GM18907 (cell line): ENCODE results near the gene OR8B12.

Experiments
- ATAC-seq: cut with Tn5 transposase; IDR thresholded peaks from one replicate; pipeline ENCODE4 v1.9.1; 2021; ENCODE audit warnings: mild to moderate bottlenecking, moderate library complexity; ENCODE audit not compliant: unreplicated experiment

Gene OR8B12, protein sequence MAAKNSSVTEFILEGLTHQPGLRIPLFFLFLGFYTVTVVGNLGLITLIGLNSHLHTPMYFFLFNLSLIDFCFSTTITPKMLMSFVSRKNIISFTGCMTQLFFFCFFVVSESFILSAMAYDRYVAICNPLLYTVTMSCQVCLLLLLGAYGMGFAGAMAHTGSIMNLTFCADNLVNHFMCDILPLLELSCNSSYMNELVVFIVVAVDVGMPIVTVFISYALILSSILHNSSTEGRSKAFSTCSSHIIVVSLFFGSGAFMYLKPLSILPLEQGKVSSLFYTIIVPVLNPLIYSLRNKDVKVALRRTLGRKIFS

DNA sequence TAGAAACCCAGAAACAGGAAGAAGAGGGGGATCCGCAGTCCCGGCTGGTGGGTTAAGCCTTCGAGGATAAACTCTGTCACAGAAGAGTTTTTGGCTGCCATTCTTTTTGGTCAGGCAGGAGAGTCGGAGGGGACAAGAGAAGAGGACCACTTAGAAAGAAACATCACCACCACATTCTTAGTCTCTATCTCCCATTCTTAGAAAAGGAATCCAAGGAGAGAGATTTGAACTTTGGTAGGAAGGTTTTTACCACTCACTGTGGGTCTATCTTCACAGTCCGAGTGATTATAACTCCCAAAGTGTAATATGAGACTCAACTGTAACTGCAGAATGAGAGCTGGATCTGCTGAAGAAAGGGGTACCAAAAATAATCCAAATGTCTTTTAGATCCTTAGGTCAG lies at the start of gene OR8B12:
Gene OR8B12 (minus strand): TSS at position 101 of the 400 bp plus-strand sequence. CDS start 0 bp downstream, at position 101.
- no peak for ATAC-seq

DNA sequence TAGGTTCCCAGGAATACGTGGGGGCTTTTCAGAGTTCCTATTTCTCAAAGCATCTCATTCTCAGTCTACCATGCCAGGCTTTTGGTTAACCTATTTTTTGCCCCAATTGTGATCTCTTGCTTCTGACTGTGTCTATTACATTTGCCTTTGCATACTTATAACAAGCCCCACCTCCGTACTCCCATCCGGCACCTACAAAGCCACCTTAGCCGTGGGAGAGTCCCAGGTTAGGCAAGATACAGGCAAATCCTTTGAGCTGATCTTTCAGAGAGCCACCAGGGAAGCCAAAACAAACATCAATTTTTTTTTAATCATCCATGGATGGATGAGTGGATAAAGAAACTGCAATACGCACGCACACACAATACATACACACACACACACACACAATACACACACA lies 49.2 kb upstream of the OR8B12 start:
- ATAC-seq, result no peak

DNA sequence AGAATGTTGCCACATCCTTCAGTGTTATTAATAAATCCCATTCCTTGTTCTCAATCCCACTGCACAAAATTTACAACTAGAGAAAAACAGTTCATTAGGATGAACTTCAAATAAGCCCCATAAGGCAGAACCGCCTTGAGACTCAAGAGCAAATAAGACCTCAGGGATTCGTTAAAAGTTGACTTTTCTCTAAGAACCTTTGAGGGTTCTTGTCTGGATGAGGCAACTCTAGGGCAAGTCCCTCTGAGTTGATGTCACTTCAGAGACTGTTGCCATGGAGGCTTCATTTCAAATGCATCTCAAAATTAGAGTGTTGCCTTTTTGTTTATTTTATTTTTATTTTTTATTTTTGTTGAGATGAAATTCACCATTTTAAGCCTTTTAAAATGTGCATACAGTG lies 48.0 kb upstream of the OR8B12 start:
- ATAC-seq, result no peak

DNA sequence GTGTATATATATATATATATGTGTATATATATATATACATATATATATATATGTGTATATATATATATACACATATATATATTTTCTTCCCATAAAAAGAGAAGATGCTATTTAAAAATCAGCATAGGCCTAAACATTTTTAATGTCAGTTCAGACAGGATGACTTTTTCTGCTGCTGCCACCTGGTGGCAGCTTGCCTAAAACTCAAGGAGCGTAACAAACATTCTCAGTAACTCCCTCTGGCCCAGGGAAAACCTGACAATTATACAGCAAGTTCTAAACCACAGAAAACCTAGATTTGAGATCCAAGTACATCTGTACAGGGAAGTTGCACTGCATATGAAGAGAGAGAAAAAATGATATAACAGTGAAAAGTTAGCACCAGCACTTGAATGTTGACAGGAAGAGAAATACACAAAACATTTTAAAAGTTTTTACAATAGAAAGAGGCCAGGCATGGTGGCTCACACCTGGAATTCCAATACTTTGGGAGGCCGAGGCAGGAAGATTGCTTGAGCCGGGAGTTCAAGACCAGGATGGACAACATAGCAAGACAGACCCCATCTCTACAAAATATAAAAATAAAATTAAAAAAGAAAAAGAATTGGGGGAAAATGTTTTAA lies 42.9 kb upstream of the OR8B12 start:
- no peak for ATAC-seq

DNA sequence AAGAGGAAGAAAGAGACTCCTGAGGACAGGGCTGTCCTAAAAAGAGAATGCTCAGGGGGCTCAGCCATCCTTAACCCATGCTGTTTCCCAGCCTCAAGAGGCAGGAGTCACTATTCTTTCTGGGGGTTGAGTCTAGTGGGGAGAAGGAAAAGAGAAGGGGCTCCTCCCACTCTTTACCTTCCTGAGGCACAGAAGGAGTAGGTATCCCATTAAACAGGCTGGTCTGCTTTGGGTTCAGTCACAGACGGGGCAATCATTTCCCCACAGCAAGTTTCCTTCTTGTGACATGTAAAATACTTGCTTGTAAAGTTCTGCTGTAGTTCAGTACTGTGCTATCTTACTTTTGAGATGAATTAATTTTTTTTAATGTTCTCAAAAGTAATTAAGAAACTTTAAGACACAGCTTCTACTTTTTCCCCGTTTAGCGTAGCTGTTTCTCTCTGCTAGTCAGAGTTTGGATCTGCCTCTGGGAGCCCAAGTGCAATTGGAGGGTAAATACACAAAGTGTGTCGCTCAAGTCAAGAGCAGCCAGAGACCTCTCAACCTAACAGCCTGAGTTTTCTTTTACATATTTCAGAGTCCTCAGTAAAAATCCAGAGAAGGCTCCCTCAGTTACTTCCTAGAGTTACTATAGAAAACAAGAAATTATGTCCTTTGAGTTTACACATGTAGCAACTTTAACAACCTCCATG lies 41.4 kb upstream of the OR8B12 start:
- no peak for ATAC-seq

DNA sequence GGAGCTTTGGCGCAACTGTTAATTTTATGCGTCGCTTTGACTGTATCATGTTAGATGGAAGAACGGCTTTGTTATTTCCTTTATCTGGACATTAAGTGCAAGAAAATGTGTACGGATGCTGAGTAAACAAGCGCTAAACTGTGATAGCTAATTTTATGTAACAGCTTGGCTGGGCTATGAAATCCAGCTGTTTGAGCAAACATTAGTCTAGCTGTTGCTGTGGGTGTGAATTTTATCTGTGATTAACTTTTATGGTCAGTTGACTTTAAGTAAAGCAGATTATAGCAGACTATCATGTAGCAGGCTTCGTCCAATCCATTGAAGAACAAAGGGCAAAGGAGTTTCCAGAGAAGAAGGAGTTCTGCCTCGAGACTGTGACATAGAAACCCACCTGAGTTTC lies 40.3 kb upstream of the OR8B12 start:
- ATAC-seq, result no peak

DNA sequence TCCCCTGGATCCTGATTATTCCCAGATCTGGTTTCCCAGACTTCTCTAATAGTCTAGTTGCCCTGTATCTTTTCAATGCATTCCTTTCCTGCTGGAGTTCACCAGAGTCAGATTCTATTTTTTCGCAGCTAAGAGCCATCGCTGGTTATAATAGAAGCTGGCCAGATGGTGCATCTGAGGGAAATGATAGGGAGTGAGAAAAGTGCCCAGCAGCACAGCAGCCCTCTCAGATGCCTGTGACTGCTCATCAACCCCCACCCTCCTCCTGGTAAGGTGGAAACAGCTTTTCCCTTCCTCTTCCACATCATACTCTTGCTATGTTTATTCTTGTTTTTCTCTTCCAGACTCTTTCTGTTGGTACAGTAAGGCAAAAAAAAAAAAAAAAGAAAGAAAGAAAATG lies 39.1 kb upstream of the OR8B12 start:
- ATAC-seq, result no peak

DNA sequence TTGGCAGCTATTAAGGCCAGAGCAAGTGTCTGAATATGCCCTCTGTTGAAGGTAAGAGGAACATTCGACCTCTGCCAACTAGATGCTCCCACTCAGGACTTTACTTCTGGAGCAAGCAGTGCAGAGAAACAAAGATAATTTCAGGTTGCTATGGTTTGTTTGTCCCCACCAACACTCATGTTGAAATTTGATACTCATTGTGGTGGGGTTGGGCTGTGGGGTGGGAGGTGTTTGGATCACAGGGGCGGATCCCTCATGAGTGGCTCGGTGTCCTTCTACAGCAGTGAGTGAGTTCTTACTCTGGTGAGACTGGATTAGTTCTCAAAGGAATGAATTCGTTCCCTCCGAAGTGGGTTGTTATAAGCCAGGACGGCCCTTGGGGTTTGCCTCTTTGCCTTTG lies 38.4 kb upstream of the OR8B12 start:
- ATAC-seq, result no peak

DNA sequence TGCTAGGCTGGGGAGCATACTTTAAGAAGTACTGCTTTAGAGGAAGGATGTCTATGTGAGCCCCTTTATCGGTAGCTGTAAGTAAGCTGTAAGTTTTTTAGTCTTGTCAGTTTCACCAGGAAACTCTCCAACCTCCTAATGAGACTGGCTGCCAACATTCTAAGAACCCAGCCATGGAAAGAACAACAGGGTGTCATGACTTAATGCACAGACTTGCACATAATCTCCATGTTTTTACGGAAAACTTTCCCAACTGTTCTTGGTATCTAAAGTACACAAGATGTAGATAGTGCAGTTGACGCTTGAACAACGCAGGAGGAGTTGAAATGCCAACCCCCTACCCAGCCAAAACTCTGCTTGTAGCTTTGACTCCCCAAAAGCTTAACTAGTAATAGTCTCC lies 35.3 kb upstream of the OR8B12 start:
- no peak for ATAC-seq

DNA sequence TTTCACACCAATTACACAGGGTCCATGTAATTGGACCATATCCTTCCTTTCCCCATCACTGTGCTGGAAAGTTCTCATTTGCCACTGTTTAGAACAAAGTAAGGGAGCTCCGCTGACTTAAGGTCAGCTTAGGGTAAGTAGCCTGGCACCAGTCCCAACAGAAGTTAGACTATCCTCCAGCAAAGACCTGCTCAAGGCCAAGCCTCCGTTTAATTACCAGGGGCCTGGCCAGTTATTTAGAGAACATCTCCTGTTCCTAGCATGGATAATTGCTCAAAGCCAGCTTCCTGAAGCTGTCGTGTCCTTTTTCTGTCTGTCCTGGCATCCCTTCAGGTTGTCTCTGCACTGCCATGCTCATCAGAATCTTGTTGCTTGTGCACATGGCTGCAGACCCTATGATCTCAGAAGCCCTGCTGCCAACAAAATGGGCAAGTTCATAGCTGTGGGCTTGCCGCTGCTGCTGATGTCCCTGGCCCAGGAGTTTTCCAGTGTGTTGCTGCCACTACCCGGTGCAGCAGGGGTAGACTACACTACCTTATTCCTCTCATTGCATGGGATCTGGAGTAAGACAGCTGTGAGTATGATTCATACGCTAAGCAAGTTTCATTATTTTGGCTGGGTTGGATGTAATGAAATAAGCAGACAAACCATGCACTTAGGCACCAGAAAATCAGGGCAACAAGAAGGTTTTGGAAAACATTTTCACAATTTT lies 34.4 kb upstream of the OR8B12 start:
- ATAC-seq, result no peak

DNA sequence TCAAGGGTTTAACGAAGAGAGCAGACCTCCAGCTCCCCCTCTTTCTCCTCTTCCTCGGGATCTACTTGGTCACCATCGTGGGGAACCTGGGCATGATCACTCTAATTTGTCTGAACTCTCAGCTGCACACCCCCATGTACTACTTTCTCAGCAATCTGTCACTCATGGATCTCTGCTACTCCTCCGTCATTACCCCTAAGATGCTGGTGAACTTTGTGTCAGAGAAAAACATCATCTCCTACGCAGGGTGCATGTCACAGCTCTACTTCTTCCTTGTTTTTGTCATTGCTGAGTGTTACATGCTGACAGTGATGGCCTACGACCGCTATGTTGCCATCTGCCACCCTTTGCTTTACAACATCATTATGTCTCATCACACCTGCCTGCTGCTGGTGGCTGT lies 26.7 kb upstream of the OR8B12 start:
- ATAC-seq, result no peak

DNA sequence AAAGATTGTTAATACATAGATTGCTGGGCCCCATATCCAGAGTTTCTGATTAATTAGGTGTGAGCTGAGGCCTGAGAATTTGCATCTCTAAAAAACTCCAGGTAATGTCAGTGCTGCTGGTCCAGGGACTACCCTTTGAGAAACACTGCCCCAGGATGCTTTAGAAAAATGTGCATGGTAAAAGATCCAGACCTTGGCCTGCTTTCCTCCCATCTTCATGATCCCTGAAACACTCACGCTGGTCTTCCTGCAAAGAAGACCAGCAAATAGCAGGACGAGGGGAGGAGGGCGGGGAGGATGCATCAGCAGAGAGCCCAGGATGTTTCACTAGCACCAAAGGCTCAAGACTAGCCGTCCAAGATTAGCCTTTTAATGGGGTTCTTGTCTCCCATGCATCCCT lies 26.2 kb upstream of the OR8B12 start, which contains the start of gene OR8A1:
Gene OR8A1 (plus strand): TSS at position 301 of the 400 bp plus-strand sequence. CDS start 123 bp downstream, outside the sequence.
- ATAC-seq, result no peak

DNA sequence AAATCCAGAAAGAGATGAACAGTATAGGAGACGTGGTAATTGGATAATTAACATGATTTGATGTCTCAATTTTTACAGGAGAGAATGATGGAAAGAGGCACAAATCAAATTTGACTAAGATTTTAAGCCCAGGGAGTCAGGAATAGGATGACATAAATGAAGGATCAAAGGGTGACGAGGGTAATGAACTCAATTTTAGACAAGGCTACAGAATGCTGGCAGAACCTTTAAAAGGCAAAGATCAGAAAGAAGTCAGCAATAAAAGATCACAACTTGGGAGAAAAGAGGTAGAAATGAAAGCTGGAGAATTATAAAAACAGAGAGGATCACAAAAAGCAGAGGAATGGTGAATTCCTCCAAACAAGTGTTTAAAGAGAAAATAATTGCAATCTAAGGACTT lies 13.4 kb upstream of the OR8B12 start:
- no peak for ATAC-seq

DNA sequence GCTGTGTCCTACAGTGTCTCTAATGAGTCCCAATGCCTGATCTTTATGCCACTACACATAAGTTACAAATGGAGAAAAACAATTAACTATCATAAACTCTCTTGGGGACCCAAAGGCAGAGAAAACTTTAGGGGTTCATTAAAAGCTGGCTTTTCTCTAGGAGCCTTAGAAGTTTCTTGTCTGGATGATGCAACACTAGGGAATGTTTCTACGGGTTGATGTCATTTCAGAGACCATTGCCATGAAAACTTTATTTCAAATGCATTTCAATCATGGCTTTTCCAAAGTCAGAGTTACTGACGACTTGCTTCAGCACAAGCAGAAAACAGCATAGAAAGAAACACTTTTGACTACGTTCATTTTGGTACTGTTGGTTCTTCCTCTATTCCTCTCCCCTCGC lies 8.5 kb upstream of the OR8B12 start:
- no peak for ATAC-seq

DNA sequence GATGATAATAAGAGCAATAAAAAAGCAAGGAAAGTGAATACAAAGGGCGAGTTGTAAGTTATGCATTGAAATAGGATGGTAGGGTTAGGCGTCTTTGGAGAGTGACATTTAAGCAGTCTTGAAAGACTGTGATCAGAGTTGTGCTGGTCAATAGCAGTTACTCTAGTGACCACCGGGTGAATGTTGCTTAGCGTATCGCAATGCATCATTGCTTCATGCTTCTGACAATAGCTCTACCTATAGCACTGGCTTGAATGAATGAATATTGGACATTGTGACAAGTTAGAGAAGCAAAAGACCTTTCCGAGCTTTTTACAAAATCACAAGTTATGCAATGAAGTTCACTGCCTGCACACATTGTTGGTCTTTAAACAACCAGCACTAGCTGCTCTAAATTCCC lies 7.7 kb upstream of the OR8B12 start:
- no peak for ATAC-seq

DNA sequence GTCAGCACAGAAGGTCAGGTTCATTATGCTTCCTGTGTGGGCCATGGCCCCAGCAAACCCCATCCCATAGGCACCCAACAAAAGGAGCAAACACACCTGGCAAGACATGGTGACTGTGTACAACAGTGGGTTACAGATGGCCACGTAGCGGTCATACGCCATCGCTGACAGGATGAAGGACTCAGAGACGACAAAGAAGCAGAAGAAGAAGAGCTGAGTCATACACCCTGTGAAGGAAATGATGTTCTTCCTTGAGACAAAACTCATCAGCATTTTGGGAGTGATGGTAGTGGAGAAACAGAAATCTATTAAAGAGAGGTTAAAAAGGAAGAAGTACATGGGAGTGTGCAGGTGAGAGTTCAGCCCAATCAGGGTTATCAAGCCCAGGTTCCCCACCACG lies 309 bp downstream of the OR8B12 start:
- no peak for ATAC-seq

DNA sequence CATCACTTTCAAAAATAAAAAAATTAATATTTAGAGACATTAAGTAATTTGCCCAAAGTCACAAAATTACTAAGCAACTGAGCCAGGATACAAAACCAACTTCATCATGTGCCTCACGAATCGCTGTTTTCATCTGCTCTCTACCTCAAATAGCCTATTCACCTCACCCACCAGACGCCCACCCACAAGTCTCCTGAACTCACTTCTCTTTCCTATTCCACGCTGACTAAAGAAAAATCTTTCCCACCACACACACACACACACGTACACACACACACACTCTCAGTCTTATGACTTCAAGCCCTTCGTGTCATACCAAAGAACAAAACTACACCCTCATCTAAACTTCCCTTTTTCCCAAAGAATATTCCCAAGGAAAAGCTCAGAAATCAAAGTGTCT lies 2.2 kb downstream of the OR8B12 start:
- no peak for ATAC-seq

DNA sequence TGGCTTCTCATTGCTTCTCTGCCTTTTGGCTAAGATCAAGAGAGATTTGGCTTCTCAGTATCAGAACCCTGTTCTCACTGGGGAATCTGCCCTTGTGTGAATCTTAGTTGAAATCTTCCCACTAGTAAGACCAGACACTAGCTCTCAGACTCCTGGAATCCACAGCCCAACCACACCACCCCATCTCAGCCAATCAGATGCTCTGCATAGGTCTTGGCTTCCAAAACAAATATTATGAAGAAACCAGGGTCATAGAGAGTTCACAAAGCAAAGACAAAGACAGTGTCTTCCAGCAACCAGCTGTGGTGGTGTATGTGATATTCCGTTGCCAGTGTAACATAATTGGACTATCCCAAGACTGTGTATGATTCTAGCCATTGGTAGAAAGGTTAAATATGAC lies 5.4 kb downstream of the OR8B12 start:
- ATAC-seq, result no peak

DNA sequence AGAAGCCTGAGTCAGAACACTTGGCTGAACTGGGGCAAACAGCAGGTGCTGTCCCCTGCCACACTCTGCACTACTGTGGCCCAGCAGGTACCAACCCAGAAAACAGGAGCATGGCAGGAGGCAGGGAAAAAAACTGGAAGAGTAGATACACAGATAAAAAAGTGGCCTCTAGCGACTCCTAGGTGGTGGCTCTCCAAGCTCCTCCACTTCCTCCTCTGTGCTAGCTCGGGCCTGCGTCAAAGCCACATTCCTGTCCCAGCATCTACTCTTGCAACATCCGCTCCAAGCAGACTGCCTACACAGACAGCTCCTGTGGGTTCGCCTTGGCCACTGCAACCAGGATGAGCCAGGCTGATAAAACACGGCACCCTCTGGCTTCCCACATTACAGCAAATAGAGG lies 6.9 kb downstream of the OR8B12 start:
- no peak for ATAC-seq

DNA sequence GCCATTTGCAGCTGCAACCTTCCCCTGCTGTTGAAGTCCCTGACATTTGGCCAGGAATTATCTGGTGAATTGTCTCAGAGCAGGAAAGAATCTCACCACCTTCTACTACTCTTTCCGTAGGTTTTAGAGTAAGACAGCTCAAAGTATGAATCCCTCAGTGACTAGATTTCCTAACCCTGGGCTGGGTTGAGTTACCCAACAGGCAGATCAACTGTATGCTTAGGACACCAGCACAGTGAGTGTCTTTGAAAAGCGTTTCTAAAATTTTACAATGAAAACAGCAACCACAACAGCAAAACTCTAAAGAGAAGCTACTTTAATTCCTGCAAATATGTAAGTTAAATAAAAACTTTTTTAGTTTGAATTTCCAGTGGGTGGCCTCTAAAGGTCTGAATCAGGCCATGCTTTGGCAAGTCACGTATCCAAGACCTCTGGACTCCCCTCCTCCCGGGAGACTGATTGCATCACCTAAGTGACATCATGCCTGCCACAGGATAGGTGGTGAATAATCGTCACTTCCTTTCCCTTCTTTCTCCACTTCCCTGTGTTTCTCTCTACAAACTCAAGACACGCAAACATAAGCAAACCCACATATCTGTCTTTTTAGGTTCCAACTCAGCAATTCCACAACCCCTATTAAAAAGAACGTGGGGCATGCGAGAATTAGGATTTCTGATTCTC lies 7.8 kb downstream of the OR8B12 start:
- no peak for ATAC-seq

DNA sequence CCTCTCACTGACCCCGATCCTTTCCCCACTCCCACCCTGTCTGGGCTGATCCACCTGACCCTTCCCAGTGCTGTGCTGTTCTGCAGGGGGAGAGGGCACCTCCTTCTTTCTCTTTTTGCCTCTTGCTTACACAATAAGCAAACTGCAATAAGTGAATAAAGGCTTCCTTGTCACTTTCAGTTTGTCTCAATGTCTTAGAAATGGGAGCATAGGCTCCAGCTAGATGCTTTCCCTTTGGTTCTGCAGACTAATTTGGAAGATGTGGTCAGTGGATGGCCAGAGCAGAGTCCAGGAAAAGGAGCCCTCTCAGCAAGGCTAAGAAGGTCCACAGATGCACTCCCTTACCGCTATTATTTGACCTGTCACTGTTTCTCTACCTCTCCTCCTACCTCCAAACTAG lies 9.4 kb downstream of the OR8B12 start:
- ATAC-seq, result no peak
